GM12875 (cell line): ENCODE data around the gene CAPN1.

Experiments
- H3K4me3 ChIP-seq: one replicate; pipeline ENCODE4 v1.5.1; 2011; ENCODE audit warnings: low read depth, low read length, control low read depth
- TF ChIP-seq, protein P1 (sequence below): IDR thresholded peaks from 2 replicates; pipeline ENCODE4 v1.5.1; 2011; ENCODE audit warnings: low read depth, mild to moderate bottlenecking, control low read depth, inconsistent platforms, low read length, moderate library complexity, borderline replicate concordance; ENCODE audit not compliant: insufficient read depth

Gene CAPN1

DNA sequence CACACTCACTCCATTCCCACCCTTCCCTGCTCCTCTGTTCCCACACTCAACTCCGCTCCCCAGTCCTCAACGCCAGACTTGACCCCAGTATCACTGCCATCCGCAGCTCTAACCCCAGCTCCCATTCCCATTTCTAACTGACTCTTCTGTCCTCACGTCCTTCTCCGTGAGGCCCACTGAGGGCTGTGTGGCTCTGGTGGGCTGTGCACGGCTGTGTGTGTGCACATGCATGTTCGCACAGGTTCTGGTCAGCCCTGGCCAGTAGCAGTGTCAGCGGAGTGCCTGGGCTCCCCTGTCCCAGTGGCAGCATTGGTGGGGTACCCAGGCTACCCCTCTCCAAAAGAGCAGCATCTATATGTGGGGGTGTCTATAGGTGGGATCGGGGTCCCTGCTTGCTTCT, 5.0 kb downstream of the CAPN1 start:
- TF ChIP-seq, protein P1, sequence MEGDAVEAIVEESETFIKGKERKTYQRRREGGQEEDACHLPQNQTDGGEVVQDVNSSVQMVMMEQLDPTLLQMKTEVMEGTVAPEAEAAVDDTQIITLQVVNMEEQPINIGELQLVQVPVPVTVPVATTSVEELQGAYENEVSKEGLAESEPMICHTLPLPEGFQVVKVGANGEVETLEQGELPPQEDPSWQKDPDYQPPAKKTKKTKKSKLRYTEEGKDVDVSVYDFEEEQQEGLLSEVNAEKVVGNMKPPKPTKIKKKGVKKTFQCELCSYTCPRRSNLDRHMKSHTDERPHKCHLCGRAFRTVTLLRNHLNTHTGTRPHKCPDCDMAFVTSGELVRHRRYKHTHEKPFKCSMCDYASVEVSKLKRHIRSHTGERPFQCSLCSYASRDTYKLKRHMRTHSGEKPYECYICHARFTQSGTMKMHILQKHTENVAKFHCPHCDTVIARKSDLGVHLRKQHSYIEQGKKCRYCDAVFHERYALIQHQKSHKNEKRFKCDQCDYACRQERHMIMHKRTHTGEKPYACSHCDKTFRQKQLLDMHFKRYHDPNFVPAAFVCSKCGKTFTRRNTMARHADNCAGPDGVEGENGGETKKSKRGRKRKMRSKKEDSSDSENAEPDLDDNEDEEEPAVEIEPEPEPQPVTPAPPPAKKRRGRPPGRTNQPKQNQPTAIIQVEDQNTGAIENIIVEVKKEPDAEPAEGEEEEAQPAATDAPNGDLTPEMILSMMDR, result no peak
- H3K4me3 ChIP-seq, result no peak overlapping the region

DNA sequence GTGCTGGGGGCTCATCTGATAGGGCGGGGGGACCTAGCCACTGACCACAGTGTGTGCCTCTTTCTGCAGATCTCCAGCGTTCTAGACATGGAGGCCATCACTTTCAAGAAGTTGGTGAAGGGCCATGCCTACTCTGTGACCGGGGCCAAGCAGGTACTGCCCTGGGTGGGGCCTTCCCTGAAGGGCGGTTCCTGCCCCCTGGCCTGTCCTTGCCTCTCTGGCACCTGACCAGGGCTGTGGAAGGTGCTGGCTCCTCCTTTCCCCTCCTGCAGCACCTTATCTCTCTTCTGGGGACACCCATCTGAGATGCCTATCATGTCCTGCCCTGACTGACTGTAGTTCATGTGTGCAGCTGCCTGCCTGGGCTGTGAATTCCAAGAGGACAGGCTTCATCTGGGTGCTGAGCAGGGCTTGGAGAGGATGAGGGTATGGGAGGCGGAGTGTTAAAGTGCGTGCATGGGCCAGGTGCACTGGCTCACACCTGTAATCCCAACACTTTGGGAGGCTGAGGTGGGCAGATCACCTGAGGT, 5.5 kb downstream of the CAPN1 start:
- H3K4me3 ChIP-seq, result no peak overlapping the region
- TF ChIP-seq, protein P1, result no peak

DNA sequence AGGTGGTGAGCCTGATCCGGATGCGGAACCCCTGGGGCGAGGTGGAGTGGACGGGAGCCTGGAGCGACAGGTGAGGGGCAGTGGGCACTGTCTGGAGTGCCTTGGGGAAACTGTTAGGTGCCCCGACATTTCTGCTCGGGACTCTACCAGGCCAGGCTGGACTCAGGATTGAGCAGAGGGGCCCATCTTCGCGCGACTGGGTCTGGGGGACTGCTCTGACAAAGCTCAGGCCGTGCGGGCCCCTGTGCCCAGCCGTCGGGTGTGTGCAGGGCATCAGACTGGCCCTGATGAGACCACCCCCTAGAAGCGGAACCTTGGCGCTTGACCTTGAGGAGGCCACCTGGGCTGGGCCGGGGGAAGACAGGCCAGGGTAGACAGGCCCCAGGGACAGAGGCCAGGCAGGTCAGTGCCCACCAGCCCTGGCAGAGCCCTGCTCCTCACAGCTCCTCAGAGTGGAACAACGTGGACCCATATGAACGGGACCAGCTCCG, 6.3 kb downstream of the CAPN1 start:
- H3K4me3 ChIP-seq, result no peak overlapping the region
- TF ChIP-seq, protein P1, result no peak

DNA sequence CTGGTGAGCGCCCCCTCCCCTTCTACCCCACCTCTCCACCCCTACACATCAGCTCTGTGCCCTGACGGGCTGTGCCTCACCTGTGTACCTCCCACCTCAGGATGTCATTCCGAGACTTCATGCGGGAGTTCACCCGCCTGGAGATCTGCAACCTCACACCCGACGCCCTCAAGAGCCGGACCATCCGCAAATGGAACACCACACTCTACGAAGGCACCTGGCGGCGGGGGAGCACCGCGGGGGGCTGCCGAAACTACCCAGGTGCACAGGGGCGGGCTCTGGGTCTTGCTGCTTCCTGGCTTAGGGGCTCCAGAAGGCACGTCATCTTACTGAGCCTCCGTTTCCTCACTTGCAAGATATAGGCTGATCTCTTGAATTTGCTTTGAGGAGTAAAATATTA, 6.8 kb downstream of the CAPN1 start:
- H3K4me3 ChIP-seq, result no peak overlapping the region

DNA sequence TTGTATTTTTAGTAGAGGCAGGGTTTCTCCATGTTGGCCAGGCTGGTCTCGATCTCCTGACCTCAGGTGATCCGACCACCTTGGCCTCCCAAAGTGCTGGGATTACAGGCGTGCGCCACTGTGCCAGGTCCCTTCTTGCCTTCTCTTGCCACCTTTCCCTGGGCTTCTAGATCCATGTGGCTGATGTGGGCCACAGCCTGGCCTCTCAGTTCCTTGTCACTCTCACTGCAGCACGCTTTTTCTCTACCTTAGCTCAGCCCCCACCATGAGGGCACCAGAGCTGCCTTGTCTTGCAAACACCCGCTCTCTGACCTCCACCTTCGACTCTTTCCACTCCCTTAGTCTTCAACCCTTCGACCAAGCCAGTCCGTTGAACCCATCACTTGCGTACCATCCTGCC, 7.5 kb downstream of the CAPN1 start:
- TF ChIP-seq, protein P1, result no peak

More for the DNA sequence above, 6.8 kb downstream of the CAPN1 start:
- TF ChIP-seq, protein P1, result no peak

DNA sequence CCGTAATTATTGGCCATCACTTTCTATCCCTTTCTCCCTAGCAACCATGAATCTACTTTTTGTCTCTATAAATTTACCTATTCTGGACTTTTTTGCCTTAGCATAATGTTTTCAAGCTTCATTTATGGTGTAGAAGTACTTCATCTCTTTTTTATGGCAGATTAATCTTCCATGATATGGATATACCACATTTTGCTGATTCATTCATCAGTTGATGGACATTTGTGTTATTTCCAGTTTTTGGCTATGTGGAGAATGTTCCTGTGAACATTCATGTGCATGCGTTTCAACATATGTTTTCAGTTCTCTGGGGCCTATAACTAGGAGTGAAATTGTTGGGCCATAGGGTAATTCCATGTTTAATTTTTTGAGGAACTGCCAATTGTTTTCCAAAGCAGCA, 12.8 kb downstream of the CAPN1 start:
- TF ChIP-seq, protein P1, result no peak
- no peak overlapping the region for H3K4me3 ChIP-seq

More for the DNA sequence above, 7.5 kb downstream of the CAPN1 start:
- H3K4me3 ChIP-seq, result no peak overlapping the region

DNA sequence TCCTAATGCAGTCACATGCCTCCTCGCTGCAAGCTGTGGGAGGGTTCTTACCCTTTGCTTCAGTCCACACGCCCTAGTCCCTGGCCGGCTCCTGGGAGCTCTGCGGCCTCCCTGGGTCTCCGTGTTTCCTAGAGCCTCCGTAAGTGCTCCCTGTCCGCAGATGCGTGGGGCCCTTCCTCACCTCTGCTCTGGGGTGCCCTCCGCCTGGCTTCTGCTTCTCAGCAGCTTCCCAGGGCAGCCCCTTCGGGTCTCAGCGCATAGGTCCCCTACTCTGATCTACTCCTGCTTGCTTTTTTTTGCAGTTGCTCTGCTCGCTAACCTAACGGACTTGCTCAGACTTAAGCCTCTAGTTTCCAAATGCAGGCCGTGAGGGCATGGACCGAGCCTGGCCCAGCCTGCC, 22.4 kb downstream of the CAPN1 start:
- no peak overlapping the region for H3K4me3 ChIP-seq
- TF ChIP-seq, protein P1, result no peak
